ENCODE measurements around the gene TMEM129. TPM values are rescaled to one million over a fixed set of nuclear protein-coding genes. Genes with fewer than 3 reads are reported as not detected.

The TMEM129 gene
- total RNA-seq, 1 experiment from 2014 or later: 54.9 TPM

GRCh38 chr4:1757836-1758235, 36.7 kb upstream of the TMEM129 start:
- no peak for DNase-seq (ENCODE audit: low spot score)
- Mint-ChIP-seq H3K4me3 (no peak overlapping the region), H3K36me3 (no peaks in the 10 kb centered on the region), H3K4me1 (no peaks in the 10 kb centered on the region), H3K27me3 (ENCODE audit: low read depth) (no peaks in the 10 kb centered on the region), H3K27ac (no peak overlapping the region), H3K9me3 (no peaks in the 10 kb centered on the region)
- CTCF ChIA-PET: interaction anchor here (0.7 to 4.7 kb wide), 8 partner anchors 10 to 153 kb away, joined by 3 to 44 read pairs (median 4); no protein-coding TSS in a partner anchor
- ATAC-seq: no peak
- TF ChIP-seq AFF4 (CRISPR knock-in tag; IDR thresholded peaks at IDR 0.05; ENCODE audit: borderline replicate concordance) (no peak), ZNF671 (CRISPR knock-in tag; IDR thresholded peaks at IDR 0.05) (no peak), FOXP4 (CRISPR knock-in tag; IDR thresholded peaks at IDR 0.05) (no peak), GTF2I (CRISPR knock-in tag; conservative IDR thresholded peaks at IDR 0.05) (no peak), CTCF (IDR thresholded peaks at IDR 0.05) (no peak), IRF1 (CRISPR knock-in tag; IDR thresholded peaks at IDR 0.05) (no peak), ZNF281 (CRISPR knock-in tag; IDR thresholded peaks at IDR 0.05) (no peak), NR3C1 (CRISPR knock-in tag; conservative IDR thresholded peaks at IDR 0.05; ENCODE audit: low read depth) (no peak), ZNF219 (CRISPR knock-in tag; IDR thresholded peaks at IDR 0.05; ENCODE audit: borderline replicate concordance) (no peak), HMGA2 (CRISPR knock-in tag; IDR thresholded peaks at IDR 0.05) (no peak), ZBTB43 (CRISPR knock-in tag; IDR thresholded peaks at IDR 0.05) (no peak), JAZF1 (CRISPR knock-in tag; IDR thresholded peaks at IDR 0.05) (no peak), FOXJ3 (CRISPR knock-in tag; IDR thresholded peaks at IDR 0.05; ENCODE audit: borderline replicate concordance) (no peak), GABPB1 (CRISPR knock-in tag; IDR thresholded peaks at IDR 0.05) (no peak), ZMAT4 (CRISPR knock-in tag; IDR thresholded peaks at IDR 0.05) (no peak), TCF7 (CRISPR knock-in tag; IDR thresholded peaks at IDR 0.05; ENCODE audit: low read depth) (no peak)
- POLR2A ChIA-PET: interaction anchor here (1.3 kb wide), 1 partner anchor 35 kb away, joined by 3 read pairs; the partner anchor contains the start of gene FGFR3
